Measurements from ENCODE around the gene ZFP62. TPM values are rescaled to one million over a fixed set of nuclear protein-coding genes. Genes with fewer than 3 reads are reported as not detected.

The ZFP62 gene
- total RNA-seq: 17.4 and 17.5 TPM in 2 replicates

GRCh38 chr5:180860887-180861822 lies at the start of gene ZFP62:
TSS of gene ZFP62 (minus strand) at chr5:180861276. CDS start at chr5:180861219, 57 bp downstream.

GRCh38 chr5:180898621-180899246 lies 37.7 kb upstream of the ZFP62 start, which contains the start of gene BTNL8:
TSS of gene BTNL8 (plus strand) at chr5:180899159. CDS start at chr5:180899311, 152 bp downstream.

GRCh38 chr5:180802325-180803180 lies 58.5 kb downstream of the ZFP62 start, which contains the start of gene MGAT1:
TSS of gene MGAT1 (minus strand) at chr5:180802806. CDS start at chr5:180792971, 9,835 bp downstream.

Other genes starting within 250 kb of the ZFP62 start
- 0.03 and 0.33 TPM in 2 replicates for gene FLT4, start 211.7 kb downstream of the ZFP62 start, total RNA-seq
- gene OR2Y1, start 121.2 kb downstream of the ZFP62 start, total RNA-seq: not detected in 2 replicates
- 103 and 115 TPM in 2 replicates for gene MGAT1, start 58.5 kb downstream of the ZFP62 start, total RNA-seq
- not detected in 2 replicates for gene BTNL8, start 37.9 kb upstream of the ZFP62 start, total RNA-seq
- gene BTNL3, start 127.6 kb upstream of the ZFP62 start, total RNA-seq: not detected in 2 replicates
- not detected in 2 replicates for gene BTNL9, start 179.0 kb upstream of the ZFP62 start, total RNA-seq

Data from smooth muscle cell of the pulmonary artery (primary cell).